Measurements from ENCODE around the gene SLAMF7. TPM values are rescaled to one million over a fixed set of nuclear protein-coding genes. Genes with fewer than 3 reads are reported as not detected.

Gene SLAMF7
- total and polyA plus RNA-seq, 10 of the 15 experiments (the other 5 are each of a cell fraction or from before 2014, with no cell fraction given) = 66.6 to 284 (median 108) TPM

GRCh38 chr1:160753594-160753993 lies 14.5 kb downstream of the SLAMF7 start (continued):
- TF ChIP-seq MTA3 (IDR thresholded peaks at IDR 0.05; ENCODE audit: borderline replicate concordance, low read length) (no peak), RB1 (IDR thresholded peaks at IDR 0.05; ENCODE audit: borderline replicate concordance) (no peak), POLR2AphosphoS2 (IDR thresholded peaks at IDR 0.05; ENCODE audit: low read depth, low read length) (peak; percentile 86; the same call in 1 of the 2 replicates), E2F8 (IDR thresholded peaks at IDR 0.05; ENCODE audit: low read depth, partially characterized antibody) (no peak), CREB1 (IDR thresholded peaks at IDR 0.05; ENCODE audit: low read depth) (no peak), ZZZ3 (IDR thresholded peaks at IDR 0.05; ENCODE audit: control insufficient read depth, insufficient read length, low read depth) (no peak), SP1 (IDR thresholded peaks at IDR 0.05; ENCODE audit: low read depth, low read length) (no peak), NR2C1 (IDR thresholded peaks at IDR 0.05) (peak; percentile 55), NKRF (conservative IDR thresholded peaks at IDR 0.05) (no peak), TBL1XR1 (IDR thresholded peaks at IDR 0.05; ENCODE audit: low read depth, low read length) (no peak), POLR2A (IDR thresholded peaks at IDR 0.05; ENCODE audit: low read depth, low read length) (peak; percentile 44; the same call in 1 of the 2 replicates), POLR2AphosphoS5 (IDR thresholded peaks at IDR 0.05; ENCODE audit: low read length) (peak; percentile 40; the same call in 1 of the 2 replicates), SMAD1 (IDR thresholded peaks at IDR 0.05; ENCODE audit: low read depth, partially characterized antibody) (no peak), IKZF1 (conservative IDR thresholded peaks at IDR 0.05) (0 out of 2 replicates have a peak, but pooled peaks have one; percentile 16)
- TF ChIP-seq, protein P1, sequence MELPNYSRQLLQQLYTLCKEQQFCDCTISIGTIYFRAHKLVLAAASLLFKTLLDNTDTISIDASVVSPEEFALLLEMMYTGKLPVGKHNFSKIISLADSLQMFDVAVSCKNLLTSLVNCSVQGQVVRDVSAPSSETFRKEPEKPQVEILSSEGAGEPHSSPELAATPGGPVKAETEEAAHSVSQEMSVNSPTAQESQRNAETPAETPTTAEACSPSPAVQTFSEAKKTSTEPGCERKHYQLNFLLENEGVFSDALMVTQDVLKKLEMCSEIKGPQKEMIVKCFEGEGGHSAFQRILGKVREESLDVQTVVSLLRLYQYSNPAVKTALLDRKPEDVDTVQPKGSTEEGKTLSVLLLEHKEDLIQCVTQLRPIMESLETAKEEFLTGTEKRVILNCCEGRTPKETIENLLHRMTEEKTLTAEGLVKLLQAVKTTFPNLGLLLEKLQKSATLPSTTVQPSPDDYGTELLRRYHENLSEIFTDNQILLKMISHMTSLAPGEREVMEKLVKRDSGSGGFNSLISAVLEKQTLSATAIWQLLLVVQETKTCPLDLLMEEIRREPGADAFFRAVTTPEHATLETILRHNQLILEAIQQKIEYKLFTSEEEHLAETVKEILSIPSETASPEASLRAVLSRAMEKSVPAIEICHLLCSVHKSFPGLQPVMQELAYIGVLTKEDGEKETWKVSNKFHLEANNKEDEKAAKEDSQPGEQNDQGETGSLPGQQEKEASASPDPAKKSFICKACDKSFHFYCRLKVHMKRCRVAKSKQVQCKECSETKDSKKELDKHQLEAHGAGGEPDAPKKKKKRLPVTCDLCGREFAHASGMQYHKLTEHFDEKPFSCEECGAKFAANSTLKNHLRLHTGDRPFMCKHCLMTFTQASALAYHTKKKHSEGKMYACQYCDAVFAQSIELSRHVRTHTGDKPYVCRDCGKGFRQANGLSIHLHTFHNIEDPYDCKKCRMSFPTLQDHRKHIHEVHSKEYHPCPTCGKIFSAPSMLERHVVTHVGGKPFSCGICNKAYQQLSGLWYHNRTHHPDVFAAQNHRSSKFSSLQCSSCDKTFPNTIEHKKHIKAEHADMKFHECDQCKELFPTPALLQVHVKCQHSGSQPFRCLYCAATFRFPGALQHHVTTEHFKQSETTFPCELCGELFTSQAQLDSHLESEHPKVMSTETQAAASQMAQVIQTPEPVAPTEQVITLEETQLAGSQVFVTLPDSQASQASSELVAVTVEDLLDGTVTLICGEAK (IDR thresholded peaks at IDR 0.05; ENCODE audit: borderline replicate concordance) = no peak

Measured in GM12878 (cell line).